Effector memory CD4-positive, alpha-beta T cell (primary cell): Measurements from ENCODE around the gene ANKRD13B.

Experiments
- DNase-seq, 3 donors: peaks; one replicate each; pipeline ENCODE4 v3.0.0-alpha.2; 2020
- H3K27ac ChIP-seq: 2 replicates; pipeline ENCODE4 v1.7.0; 2013; ENCODE audit warnings: mild to moderate bottlenecking, low read length, moderate library complexity; ENCODE audit not compliant: insufficient read depth, poor library complexity, severe bottlenecking
- H3K27me3 ChIP-seq: replicated peaks from 2 replicates; pipeline ENCODE4 v1.7.0; 2013; ENCODE audit warnings: mild to moderate bottlenecking, low read length; ENCODE audit not compliant: insufficient read depth, control insufficient read depth, poor library complexity, severe bottlenecking
- H3K36me3 ChIP-seq: 2 replicates; pipeline ENCODE4 v1.7.0; 2013; ENCODE audit warnings: mild to moderate bottlenecking, low read length, moderate library complexity; ENCODE audit not compliant: control insufficient read depth, insufficient read depth
- H3K4me1 ChIP-seq: 2 replicates; pipeline ENCODE4 v1.7.0; 2013; ENCODE audit warnings: low read length, mild to moderate bottlenecking; ENCODE audit not compliant: control insufficient read depth, insufficient read depth, poor library complexity, severe bottlenecking
- H3K4me3 ChIP-seq: 2 replicates; pipeline ENCODE4 v1.7.0; 2013; ENCODE audit warnings: low read length, low read depth, mild to moderate bottlenecking; ENCODE audit not compliant: insufficient read depth, poor library complexity, severe bottlenecking
- H3K9me3 ChIP-seq: 2 replicates; pipeline ENCODE4 v1.7.0; 2013; ENCODE audit warnings: mild to moderate bottlenecking, low read length, moderate library complexity; ENCODE audit not compliant: control insufficient read depth

The ANKRD13B gene

GRCh38 chr17:29574732-29575510 lies 18.0 kb upstream of the ANKRD13B start:
- no peak for DNase-seq
- peaks cover 3% of the 10 kb centered on the region for H3K4me1 ChIP-seq
- peaks cover 49% of the 10 kb centered on the region for H3K36me3 ChIP-seq
- no peak overlapping the region for H3K27ac ChIP-seq
- no peak overlapping the region for H3K4me3 ChIP-seq
- no peaks in the 10 kb centered on the region for H3K27me3 ChIP-seq
- no peaks in the 10 kb centered on the region for H3K9me3 ChIP-seq

DNA sequence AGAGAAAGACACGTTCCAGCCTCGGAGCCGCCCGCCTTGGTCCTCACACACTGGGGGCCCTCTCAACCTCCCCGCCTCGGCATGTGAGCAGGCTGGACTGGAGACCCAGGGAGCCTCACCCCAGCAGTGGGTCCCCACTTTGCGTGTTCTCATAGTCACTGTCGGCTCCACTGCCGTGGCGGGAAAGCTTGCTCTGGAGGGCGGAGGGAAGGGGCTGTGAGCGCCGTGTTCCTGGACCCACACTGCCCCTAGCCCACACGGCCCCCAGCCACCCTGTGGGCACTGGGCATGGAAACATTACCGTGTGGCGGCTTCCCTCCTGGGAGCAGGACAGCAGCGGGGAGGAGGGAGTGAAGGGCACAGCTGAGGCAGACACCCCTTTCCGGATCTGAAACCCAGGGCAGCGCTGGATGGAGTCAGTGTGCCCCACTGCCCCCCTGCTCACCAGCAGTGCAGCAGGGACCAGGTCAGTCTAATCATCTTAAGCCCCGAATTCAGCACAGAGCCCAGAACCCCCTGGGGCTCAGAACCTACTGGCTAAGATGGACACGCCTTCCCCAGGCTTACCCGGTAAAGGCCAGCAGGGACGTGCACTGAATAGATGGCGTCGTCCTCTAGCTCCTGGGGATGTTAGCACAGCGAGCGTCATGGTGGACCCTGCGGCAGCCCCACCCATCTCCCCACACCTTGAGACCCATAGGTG lies 17.3 kb upstream of the ANKRD13B start:
- Histone ChIP-seq H3K27ac (no peak overlapping the region), H3K4me3 (no peak overlapping the region), H3K9me3 (no peaks in the 10 kb centered on the region), H3K27me3 (no peaks in the 10 kb centered on the region), H3K36me3 (peaks cover 49% of the 10 kb centered on the region), H3K4me1 (peaks cover 8% of the 10 kb centered on the region)
- no peak for DNase-seq

- peaks cover 49% of the 10 kb centered on the region for H3K36me3 ChIP-seq
Observed at GRCh38 chr17:29576214-29577000, 16.5 kb upstream of the ANKRD13B start.

GRCh38 chr17:29577001-29577370 lies 15.9 kb upstream of the ANKRD13B start:
- peaks cover 8% of the 10 kb centered on the region for H3K4me1 ChIP-seq
- no peaks in the 10 kb centered on the region for H3K9me3 ChIP-seq
- no peaks in the 10 kb centered on the region for H3K27me3 ChIP-seq
- DNase-seq, result no peak
- H3K27ac ChIP-seq, result no peak overlapping the region
- peaks cover 50% of the 10 kb centered on the region for H3K36me3 ChIP-seq
- no peak overlapping the region for H3K4me3 ChIP-seq

More at GRCh38 chr17:29576214-29577000, 16.5 kb upstream of the ANKRD13B start:
- Histone ChIP-seq H3K27me3 (no peaks in the 10 kb centered on the region), H3K4me1 (peaks cover 8% of the 10 kb centered on the region), H3K9me3 (no peaks in the 10 kb centered on the region), H3K27ac (no peak overlapping the region), H3K4me3 (no peak overlapping the region)
- DNase-seq, result no peak

DNA sequence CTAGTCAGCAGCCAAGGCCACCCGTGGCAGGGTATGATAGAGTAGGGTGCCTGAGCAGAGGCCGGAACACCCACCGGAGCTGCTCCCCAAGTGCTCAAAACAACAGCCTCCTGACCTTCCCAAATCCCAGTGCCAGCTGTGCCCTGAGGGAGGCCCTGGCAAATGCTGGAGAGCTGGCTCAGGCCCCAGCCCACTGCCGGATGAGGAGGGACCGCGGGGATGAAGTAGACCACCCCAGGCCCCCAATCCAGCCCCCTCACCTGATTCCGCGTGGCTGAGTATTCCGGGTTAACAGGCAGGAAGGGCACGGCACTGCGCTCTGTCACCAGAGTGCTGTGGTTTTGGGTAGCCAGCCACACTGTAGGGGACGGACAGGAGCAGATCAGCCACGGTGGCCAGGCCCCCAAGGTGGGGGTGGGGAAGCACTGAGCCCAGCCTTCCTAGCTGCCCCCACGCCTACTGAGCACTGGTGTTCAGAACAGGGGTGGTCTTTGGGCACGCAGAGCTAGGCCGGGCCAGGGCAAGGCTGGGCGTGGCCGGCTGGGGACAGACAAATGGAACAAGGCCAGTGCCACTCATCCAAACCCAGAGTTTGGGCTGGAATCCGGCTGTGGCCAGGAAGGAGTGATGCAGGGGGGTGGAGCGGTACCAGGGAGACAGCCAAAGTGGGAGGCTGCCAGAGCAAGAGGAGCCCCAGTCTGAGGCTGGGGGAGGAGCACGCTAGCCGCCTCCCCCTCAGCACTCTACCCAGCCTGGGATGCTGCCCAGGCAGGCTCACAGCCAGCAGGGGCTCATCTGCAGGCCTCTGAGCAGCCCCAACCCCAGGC lies 15.3 kb upstream of the ANKRD13B start:
- H3K36me3 ChIP-seq, result peaks cover 56% of the 10 kb centered on the region
- DNase-seq, result no peak
- no peaks in the 10 kb centered on the region for H3K27me3 ChIP-seq
- no peak overlapping the region for H3K27ac ChIP-seq
- peaks cover 8% of the 10 kb centered on the region for H3K4me1 ChIP-seq
- H3K9me3 ChIP-seq, result no peaks in the 10 kb centered on the region
- no peak overlapping the region for H3K4me3 ChIP-seq

- DNase-seq, result no peak
- Histone ChIP-seq H3K36me3 (peaks cover 61% of the 10 kb centered on the region), H3K9me3 (no peaks in the 10 kb centered on the region), H3K27me3 (no peaks in the 10 kb centered on the region), H3K27ac (no peak overlapping the region), H3K4me3 (no peak overlapping the region), H3K4me1 (peaks cover 6% of the 10 kb centered on the region)
Observed at GRCh38 chr17:29578626-29579485, 14.1 kb upstream of the ANKRD13B start.

GRCh38 chr17:29579866-29580771 lies 12.8 kb upstream of the ANKRD13B start:
- Histone ChIP-seq H3K4me3 (no peak overlapping the region), H3K4me1 (peaks cover 18% of the 10 kb centered on the region), H3K36me3 (peaks cover 48% of the 10 kb centered on the region), H3K27me3 (no peaks in the 10 kb centered on the region), H3K27ac (peak overlapping the region; percentile 35), H3K9me3 (no peaks in the 10 kb centered on the region)
- DNase-seq, result peak; percentile 78 to 83 (median 80)

GRCh38 chr17:29581583-29582253 lies 11.2 kb upstream of the ANKRD13B start:
- H3K27me3 ChIP-seq, result no peaks in the 10 kb centered on the region
- no peak for DNase-seq
- H3K4me1 ChIP-seq, result peaks cover 27% of the 10 kb centered on the region
- H3K4me3 ChIP-seq, result no peak overlapping the region
- peaks cover 34% of the 10 kb centered on the region for H3K36me3 ChIP-seq
- no peaks in the 10 kb centered on the region for H3K9me3 ChIP-seq
- H3K27ac ChIP-seq, result no peak overlapping the region
